Measurements from ENCODE around the gene LRRC4B. TPM values are rescaled to one million over a fixed set of nuclear protein-coding genes. Genes with fewer than 3 reads are reported as not detected.

Gene LRRC4B
- total RNA-seq, 2 experiments from 2014 or later, result not detected

DNA sequence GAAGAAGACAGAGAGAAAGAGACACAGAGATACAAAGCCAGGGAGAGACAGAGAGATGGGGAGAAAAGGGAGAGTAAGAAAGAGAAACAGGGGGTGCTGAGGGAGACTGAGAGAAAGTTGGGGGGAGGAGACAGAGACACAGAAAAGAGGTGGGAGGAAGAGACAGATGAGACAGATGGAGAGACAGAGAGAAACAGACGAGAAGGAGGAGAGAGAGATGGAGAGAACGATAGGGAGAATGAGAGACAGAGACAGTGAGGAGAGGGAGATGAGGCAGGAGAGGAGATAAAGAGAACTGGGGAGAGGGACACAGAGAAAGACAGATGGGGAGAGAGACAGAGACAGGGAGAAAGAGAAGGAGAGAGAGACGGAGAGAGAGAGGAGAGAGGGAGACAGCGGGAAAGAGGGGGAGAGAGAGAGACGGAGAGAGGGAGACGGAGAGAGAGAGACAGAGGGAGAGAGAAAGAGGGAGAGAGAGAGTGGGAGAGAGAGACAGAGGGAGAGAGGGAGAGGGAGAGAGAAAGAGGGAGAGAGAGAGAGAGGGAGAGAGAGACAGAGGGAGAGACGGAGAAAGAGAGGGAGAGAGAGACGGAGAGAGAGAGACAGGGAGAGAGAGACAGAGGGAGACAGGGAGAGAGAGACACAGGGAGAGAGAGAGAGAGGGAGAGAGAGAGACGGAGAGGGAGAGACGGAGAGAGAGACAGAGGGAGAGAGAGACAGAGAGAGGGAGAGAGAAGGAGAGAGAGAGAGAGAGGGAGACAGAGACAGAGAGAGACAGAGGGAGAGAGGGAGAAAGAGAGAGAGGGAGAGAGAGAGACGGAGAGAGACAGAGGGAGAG is 69.8 kb downstream of the LRRC4B start:
- Mint-ChIP-seq H3K36me3 (ENCODE audit: low read depth) (no peaks in the 10 kb centered on the region), H3K4me3 (no peak overlapping the region), H3K9me3 (ENCODE audit: low read depth) (no peaks in the 10 kb centered on the region), H3K4me1 (no peaks in the 10 kb centered on the region), H3K27ac (no peak overlapping the region), H3K27me3 (no peaks in the 10 kb centered on the region)
- POLR2A ChIA-PET, result no interaction called here
- DNase-seq, result no peak
- ATAC-seq, result no peak
- CTCF ChIA-PET, result no interaction called here
- intact Hi-C loops (cut with DNase I, micrococcal nuclease), result no loop called here

DNA sequence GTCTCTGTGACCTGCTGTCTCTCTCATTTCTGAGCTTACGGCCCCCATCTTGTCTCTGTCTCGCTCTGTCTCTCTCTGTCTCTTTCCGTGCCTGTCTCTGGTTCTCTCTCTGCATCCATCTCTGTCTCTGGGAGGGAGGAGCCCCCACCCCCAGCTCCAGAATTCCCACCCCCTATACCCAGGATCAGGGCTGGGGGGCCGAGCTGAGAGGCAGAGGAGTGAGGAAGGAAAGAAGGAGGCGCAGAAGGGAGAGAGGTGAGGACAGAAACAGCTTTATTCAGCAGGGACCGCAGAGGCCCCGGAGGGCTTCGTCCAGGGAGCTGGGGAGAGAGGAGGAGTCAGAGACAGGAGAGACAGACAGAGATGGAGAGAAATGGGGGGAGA is 71.2 kb downstream of the LRRC4B start:
- Mint-ChIP-seq H3K27me3 (no peaks in the 10 kb centered on the region), H3K4me3 (no peak overlapping the region), H3K4me1 (peaks cover 5% of the 10 kb centered on the region), H3K27ac (no peak overlapping the region), H3K36me3 (ENCODE audit: low read depth) (no peaks in the 10 kb centered on the region), H3K9me3 (ENCODE audit: low read depth) (no peaks in the 10 kb centered on the region)
- ATAC-seq, result no peak
- CTCF ChIA-PET, result no interaction called here
- POLR2A ChIA-PET, result interaction anchor here (0.6 kb wide), 1 partner anchor 134 kb away, joined by 4 read pairs; no protein-coding TSS in a partner anchor
- DNase-seq, result no peak
- intact Hi-C loops (cut with DNase I, micrococcal nuclease), result no loop called here

DNA sequence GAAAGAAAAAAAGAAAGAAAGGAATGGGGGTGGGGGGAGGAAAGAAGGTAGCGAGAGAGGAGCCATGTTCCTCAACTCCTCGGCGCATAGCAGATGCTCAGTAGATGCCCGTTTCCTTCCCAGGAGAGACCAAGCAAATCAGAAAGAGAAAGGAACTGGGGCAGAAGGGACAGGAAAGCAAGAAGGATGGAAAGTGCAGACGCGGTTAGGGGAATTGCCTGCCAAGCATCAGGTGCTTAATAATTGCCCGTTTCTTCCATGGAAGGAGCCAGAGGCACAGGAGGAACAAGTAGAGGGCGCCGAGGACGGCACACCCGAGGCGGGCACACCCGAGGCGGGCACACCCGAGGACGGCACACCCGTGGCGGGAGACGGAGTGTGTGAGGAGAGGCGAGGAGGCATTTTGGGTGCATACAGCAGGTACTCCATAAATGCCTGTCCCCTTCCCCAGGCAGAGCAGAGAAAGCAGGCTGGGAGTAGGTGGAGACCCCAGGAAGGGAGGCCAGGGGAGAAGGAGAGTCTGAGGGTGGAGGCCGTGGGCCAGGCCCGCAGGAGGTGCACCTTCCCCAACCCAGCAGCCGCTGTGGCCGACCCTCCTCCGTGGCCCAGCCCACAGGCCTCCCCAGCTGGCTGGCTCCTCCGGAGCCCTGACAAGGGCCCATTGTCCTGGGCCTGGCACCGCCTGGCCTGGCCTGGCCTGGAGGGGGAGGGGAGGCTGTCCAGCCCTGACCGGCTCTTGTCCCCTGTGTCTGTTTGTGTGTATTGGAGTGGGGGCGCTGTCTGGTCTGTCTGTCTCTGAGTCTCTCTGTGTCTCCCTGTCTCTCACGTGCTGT is 71.8 kb downstream of the LRRC4B start:
- CTCF ChIA-PET, result no interaction called here
- H3K27me3 Mint-ChIP-seq, result no peaks in the 10 kb centered on the region
- ATAC-seq, result no peak
- H3K36me3 Mint-ChIP-seq (ENCODE audit: low read depth), result no peaks in the 10 kb centered on the region
- POLR2A ChIA-PET, result interaction anchor here (0.6 kb wide), 1 partner anchor 133 kb away, joined by 4 read pairs; no protein-coding TSS in a partner anchor
- no peak overlapping the region for H3K4me3 Mint-ChIP-seq
- intact Hi-C loops (cut with DNase I, micrococcal nuclease), result no loop called here
- peaks cover 11% of the 10 kb centered on the region for H3K4me1 Mint-ChIP-seq
- no peaks in the 10 kb centered on the region for H3K9me3 Mint-ChIP-seq (ENCODE audit: low read depth)
- DNase-seq, result no peak
- H3K27ac Mint-ChIP-seq, result no peak overlapping the region

DNA sequence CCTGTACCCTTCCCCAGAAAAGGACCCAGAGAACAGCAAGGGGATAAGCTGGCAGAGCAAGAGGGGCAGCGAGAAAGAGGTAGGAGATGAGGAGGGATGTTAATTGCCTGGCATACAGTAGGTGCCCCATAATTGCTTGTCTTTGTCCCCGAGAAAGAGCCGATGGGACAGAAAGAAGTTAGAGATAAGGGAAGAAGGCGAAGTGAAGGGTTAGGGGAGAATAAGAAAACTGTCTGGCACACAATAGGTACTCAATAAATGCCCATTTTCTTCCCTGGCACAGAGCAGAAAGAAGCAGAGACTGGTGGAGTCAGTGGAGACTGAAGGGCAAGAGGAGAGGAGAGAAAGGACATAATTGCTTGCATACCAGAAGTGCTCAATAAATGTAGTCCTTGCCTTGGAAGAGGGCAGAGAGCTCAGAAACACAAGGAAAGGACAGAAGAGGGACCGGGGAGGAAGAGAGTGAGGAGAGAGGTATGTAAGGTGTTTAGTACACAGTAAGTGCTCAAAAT is 73.2 kb downstream of the LRRC4B start:
- intact Hi-C loops (cut with DNase I, micrococcal nuclease), result no loop called here
- no peak overlapping the region for H3K4me3 Mint-ChIP-seq
- no peaks in the 10 kb centered on the region for H3K27me3 Mint-ChIP-seq
- ChIA-PET POLR2A (interaction anchor here (0.6 kb wide), 1 partner anchor 10 kb away, joined by 8 read pairs; no protein-coding TSS in a partner anchor), CTCF (no interaction called here)
- peaks cover 22% of the 10 kb centered on the region for H3K4me1 Mint-ChIP-seq
- H3K27ac Mint-ChIP-seq, result no peak overlapping the region
- no peaks in the 10 kb centered on the region for H3K36me3 Mint-ChIP-seq (ENCODE audit: low read depth)
- no peaks in the 10 kb centered on the region for H3K9me3 Mint-ChIP-seq (ENCODE audit: low read depth)
- ATAC-seq, result no peak
- DNase-seq, result no peak

DNA sequence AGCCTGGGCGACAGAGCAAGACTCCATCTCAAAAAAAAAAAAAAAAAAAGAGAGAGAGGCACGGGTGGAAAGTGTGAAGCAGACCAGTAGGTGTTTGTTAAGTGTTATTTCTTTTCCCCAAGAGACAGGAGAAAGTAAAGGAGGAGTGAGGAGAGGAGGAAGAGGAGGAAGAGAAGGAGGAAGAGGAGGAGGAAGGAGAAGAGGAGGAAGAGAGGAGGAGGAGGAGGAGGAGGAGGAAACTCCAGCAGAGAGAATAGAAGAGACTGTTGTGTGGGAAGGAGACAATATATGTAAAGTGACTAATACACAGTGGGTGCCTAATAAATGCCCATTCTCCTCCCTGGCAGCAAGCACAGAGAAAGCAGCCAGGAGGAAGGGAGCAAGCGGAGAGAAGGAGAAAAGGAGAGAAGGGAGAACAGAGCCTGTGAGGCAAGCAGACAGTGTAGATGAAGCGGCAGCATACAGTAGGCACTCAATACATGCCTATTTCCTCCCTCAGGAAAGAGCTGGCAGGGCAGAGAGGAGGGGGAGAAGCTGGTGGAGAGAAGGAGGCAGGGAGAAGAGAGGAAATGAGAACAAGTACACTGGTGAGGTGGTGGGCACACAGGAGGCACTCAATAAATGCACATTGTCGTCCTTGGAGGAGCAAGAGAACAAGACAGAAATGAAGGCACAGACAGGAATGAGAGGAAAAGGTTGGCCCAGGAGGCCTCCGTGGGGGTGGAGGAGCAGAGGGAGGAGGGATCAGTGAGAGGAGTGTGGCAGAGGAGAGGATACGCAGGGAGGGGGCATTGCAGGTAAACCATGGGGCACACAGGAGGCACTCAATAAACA is 73.8 kb downstream of the LRRC4B start:
- Mint-ChIP-seq H3K4me1 (peaks cover 22% of the 10 kb centered on the region), H3K9me3 (ENCODE audit: low read depth) (no peaks in the 10 kb centered on the region), H3K27me3 (no peaks in the 10 kb centered on the region), H3K27ac (no peak overlapping the region), H3K36me3 (ENCODE audit: low read depth) (no peaks in the 10 kb centered on the region), H3K4me3 (no peak overlapping the region)
- intact Hi-C loops (cut with DNase I, micrococcal nuclease), result no loop called here
- ChIA-PET POLR2A (interaction anchor here (0.6 kb wide), 1 partner anchor 10 kb away, joined by 8 read pairs; no protein-coding TSS in a partner anchor), CTCF (no interaction called here)
- DNase-seq, result no peak
- no peak for ATAC-seq

DNA sequence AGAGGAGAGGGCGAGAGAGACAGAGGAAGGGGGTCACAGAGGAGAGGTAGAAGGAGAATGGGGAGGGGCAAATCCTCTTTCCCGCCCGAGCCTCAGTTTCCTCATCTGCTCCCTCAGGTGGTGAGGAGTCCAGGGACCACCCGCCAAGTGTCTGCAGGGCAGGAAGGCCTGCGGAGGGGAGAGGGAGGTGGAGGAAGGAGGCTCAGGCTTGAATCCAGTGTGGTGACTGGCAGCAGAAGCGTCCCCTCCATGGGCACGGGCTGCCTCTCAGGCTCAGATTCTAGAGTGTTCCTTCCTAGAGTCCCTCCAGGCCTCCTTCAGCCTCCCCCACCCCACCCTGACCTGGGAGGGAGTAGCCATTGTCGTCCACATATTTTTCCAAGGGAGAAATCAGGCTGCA is 75.1 kb downstream of the LRRC4B start:
- Mint-ChIP-seq H3K27me3 (no peaks in the 10 kb centered on the region), H3K4me3 (no peak overlapping the region), H3K27ac (no peak overlapping the region), H3K36me3 (ENCODE audit: low read depth) (no peaks in the 10 kb centered on the region), H3K9me3 (ENCODE audit: low read depth) (no peaks in the 10 kb centered on the region), H3K4me1 (peaks cover 25% of the 10 kb centered on the region)
- DNase-seq (no peak), ATAC-seq (no peak)
- ChIA-PET POLR2A (no interaction called here), CTCF (no interaction called here)
- intact Hi-C loops (cut with DNase I, micrococcal nuclease), result no loop called here

GRCh38 chr19:50492303-50493052 is 75.8 kb downstream of the LRRC4B start:
- no peaks in the 10 kb centered on the region for H3K27me3 Mint-ChIP-seq
- peak overlapping the region; percentile 39 for H3K27ac Mint-ChIP-seq
- no peaks in the 10 kb centered on the region for H3K36me3 Mint-ChIP-seq (ENCODE audit: low read depth)
- ATAC-seq, result peak; percentile 96
- H3K4me1 Mint-ChIP-seq, result peaks cover 25% of the 10 kb centered on the region
- ChIA-PET POLR2A (no interaction called here), CTCF (no interaction called here)
- no peak overlapping the region for H3K4me3 Mint-ChIP-seq
- peak; percentile 64 for DNase-seq
- no peaks in the 10 kb centered on the region for H3K9me3 Mint-ChIP-seq (ENCODE audit: low read depth)
- intact Hi-C loops (cut with DNase I, micrococcal nuclease), result no loop called here

- ChIA-PET CTCF (no interaction called here), POLR2A (no interaction called here)
- no peak for ATAC-seq
- Mint-ChIP-seq H3K4me1 (peaks cover 31% of the 10 kb centered on the region), H3K27me3 (no peaks in the 10 kb centered on the region), H3K9me3 (ENCODE audit: low read depth) (peaks cover 3% of the 10 kb centered on the region), H3K36me3 (ENCODE audit: low read depth) (peaks cover 6% of the 10 kb centered on the region), H3K27ac (no peak overlapping the region), H3K4me3 (no peak overlapping the region)
- intact Hi-C loops (cut with DNase I, micrococcal nuclease), result no loop called here
- DNase-seq, result no peak
These were observed 77.2 kb downstream of the LRRC4B start for GRCh38 chr19:50490991-50491472.

DNA sequence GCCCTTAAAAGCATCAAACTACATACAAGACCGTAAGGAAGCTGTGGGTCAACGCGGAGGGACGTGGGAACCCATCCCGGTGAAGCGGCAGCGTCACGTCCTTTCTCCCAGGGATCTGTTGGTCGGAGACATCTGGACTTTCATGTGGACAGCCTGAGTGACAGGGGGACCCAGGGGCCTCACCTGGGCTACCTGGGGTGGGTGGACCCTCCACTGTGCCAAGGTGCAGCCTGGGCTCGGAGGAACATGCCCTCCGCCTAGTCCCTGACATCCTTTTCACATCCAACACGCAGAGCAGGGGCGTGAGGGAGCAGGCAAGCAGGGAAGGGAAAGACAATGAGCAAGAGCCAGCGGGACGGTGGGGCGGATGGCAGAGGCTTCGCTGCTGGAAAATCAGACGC is 77.8 kb downstream of the LRRC4B start:
- Mint-ChIP-seq H3K9me3 (ENCODE audit: low read depth) (peaks cover 3% of the 10 kb centered on the region), H3K27me3 (no peaks in the 10 kb centered on the region), H3K27ac (no peak overlapping the region), H3K4me1 (peaks cover 31% of the 10 kb centered on the region), H3K4me3 (no peak overlapping the region), H3K36me3 (ENCODE audit: low read depth) (peaks cover 11% of the 10 kb centered on the region)
- intact Hi-C loops (cut with DNase I, micrococcal nuclease), result no loop called here
- ATAC-seq (no peak), DNase-seq (no peak)
- POLR2A ChIA-PET, result no interaction called here
- CTCF ChIA-PET, result interaction anchor here (0.6 kb wide), 1 partner anchor 225 kb away, joined by 3 read pairs; no protein-coding TSS in a partner anchor

DNA sequence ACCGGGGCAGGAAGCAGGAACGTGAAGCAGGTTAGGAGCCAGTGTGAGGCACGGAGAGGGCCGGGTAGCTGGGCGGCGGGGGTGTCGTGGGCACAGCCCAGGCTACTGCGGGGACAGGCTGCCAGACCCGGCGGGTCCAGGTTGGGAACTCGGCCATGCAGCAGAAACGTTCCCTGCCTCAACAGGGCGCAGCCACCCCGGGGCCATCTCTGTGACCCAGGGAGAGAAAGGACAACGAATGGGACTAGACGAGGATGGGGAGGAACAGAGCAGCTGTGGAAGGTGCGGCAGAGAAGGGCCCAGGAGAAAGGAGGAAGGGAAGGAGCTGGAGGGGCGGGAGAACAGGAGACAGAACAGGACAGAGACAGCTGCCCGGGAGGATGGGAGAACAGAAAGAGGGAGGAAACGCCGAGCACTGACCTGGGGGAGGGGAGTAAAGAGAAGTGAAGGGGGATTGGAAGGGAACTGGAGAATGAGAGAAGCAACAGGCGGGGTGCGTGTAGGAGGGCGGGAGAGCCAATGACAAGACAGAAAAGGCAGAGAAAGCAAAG is 78.7 kb downstream of the LRRC4B start:
- intact Hi-C loops (cut with DNase I, micrococcal nuclease), result loop anchor here in 1 of 2 experiments (5.0 kb wide), 1 partner anchor 68 kb away; no protein-coding TSS in a partner anchor
- Mint-ChIP-seq H3K27ac (no peak overlapping the region), H3K4me3 (no peak overlapping the region), H3K27me3 (no peaks in the 10 kb centered on the region), H3K9me3 (ENCODE audit: low read depth) (peaks cover 3% of the 10 kb centered on the region), H3K4me1 (peaks cover 31% of the 10 kb centered on the region), H3K36me3 (ENCODE audit: low read depth) (peaks cover 14% of the 10 kb centered on the region)
- POLR2A ChIA-PET, result no interaction called here
- ATAC-seq, result no peak
- CTCF ChIA-PET, result no interaction called here
- DNase-seq, result no peak

All from activated CD4-positive, alpha-beta T cell treated with anti-CD3 and anti-CD28 coated beads for 36 hours (primary cell).